Measurements from ENCODE around the gene IGF1R. TPM values are rescaled to one million over a fixed set of nuclear protein-coding genes. Genes with fewer than 3 reads are reported as not detected.

IGF1R gene
- total RNA-seq, 1 donor from 2014 or later: 23.5 TPM

DNA sequence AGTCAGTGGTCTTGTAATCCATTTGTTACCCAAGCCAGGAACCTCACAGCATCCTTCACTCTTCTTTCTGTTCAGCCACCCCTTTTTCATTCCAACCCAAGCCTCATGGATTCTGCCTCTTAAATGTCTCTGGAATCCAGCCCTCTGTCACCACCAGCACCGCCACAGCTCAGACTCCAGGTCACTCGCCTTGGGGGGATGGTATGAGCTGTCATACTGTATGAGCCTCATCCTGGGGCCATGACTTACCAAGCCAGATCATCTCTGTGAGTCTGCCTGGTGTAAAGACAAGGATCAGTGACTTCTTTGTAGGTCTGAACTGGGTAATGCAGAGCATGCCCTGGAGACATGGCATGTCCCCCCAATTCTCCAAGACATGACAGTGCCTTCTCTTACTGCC, 279.7 kb downstream of the IGF1R start:
- H3K9ac ChIP-seq: no peak overlapping the region
- no peak overlapping the region for H3K4me3 ChIP-seq
- H3K9me3 ChIP-seq (ENCODE audit: low read depth): no peaks in the 10 kb centered on the region
- no peak for DNase-seq (ENCODE audit: low spot score)
- no peak overlapping the region for H3K27ac Mint-ChIP-seq
- H3K27me3 ChIP-seq: no peaks in the 10 kb centered on the region
- H4K20me1 ChIP-seq (ENCODE audit: low read depth): no peaks in the 10 kb centered on the region
- no peak overlapping the region for H3K27ac ChIP-seq
- no peaks in the 10 kb centered on the region for H3K9me3 Mint-ChIP-seq
- H3K4me1 ChIP-seq: peaks cover 4% of the 10 kb centered on the region
- no peak overlapping the region for H2AFZ ChIP-seq (replicated peaks)
- no peaks in the 10 kb centered on the region for H3F3A ChIP-seq (ENCODE audit: low read depth)
- no peaks in the 10 kb centered on the region for H3K36me3 ChIP-seq
- H3K79me2 ChIP-seq (ENCODE audit: low read depth): no peaks in the 10 kb centered on the region
- H3K4me3 Mint-ChIP-seq: no peak overlapping the region
- H3K36me3 Mint-ChIP-seq: peaks cover 45% of the 10 kb centered on the region
- H3K4me1 Mint-ChIP-seq: no peaks in the 10 kb centered on the region
- no peaks in the 10 kb centered on the region for H3K27me3 Mint-ChIP-seq (ENCODE audit: insufficient read depth, low read depth)
- no peak for TF ChIP-seq EZH2 (IDR thresholded peaks at IDR 0.05)
- TF ChIP-seq EZH2phosphoT487 (IDR thresholded peaks at IDR 0.05): no peak
- TF ChIP-seq, protein P1, sequence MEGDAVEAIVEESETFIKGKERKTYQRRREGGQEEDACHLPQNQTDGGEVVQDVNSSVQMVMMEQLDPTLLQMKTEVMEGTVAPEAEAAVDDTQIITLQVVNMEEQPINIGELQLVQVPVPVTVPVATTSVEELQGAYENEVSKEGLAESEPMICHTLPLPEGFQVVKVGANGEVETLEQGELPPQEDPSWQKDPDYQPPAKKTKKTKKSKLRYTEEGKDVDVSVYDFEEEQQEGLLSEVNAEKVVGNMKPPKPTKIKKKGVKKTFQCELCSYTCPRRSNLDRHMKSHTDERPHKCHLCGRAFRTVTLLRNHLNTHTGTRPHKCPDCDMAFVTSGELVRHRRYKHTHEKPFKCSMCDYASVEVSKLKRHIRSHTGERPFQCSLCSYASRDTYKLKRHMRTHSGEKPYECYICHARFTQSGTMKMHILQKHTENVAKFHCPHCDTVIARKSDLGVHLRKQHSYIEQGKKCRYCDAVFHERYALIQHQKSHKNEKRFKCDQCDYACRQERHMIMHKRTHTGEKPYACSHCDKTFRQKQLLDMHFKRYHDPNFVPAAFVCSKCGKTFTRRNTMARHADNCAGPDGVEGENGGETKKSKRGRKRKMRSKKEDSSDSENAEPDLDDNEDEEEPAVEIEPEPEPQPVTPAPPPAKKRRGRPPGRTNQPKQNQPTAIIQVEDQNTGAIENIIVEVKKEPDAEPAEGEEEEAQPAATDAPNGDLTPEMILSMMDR (IDR thresholded peaks at IDR 0.05): no peak
- no peak overlapping the region for H3K4me2 ChIP-seq

DNA sequence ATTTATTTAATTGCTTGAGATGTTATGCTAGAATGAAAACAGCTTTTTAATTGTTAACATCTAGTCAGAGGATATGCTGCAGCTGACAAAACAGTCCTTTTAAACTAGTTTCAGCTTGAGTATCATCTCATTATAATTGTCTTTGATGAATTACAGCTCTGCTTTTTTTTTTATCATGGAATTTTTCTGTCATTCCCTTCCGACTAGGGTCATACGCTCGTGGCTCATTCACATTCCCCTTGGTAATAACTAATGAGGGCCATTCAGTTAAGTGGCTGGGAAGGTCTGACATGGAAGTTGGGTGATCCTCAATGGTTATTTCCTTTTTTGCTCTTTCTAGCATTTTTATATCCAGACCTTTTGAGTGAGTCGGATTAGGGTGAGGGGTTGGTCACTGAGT, 282.2 kb downstream of the IGF1R start:
- Mint-ChIP-seq H3K36me3 (peaks cover 39% of the 10 kb centered on the region), H3K4me1 (peaks cover 9% of the 10 kb centered on the region), H3K9me3 (no peaks in the 10 kb centered on the region), H3K27ac (no peak overlapping the region), H3K4me3 (no peak overlapping the region), H3K27me3 (ENCODE audit: insufficient read depth, low read depth) (peaks cover 2% of the 10 kb centered on the region)
- H3K36me3 ChIP-seq: no peaks in the 10 kb centered on the region
- no peaks in the 10 kb centered on the region for H3K79me2 ChIP-seq (ENCODE audit: low read depth)
- no peak overlapping the region for H3K27ac ChIP-seq
- DNase-seq (ENCODE audit: low spot score): no peak
- H4K20me1 ChIP-seq (ENCODE audit: low read depth): no peaks in the 10 kb centered on the region
- no peak overlapping the region for H3K9ac ChIP-seq
- H3K4me2 ChIP-seq: no peak overlapping the region
- TF ChIP-seq, protein P1 (IDR thresholded peaks at IDR 0.05): no peak
- TF ChIP-seq EZH2 (IDR thresholded peaks at IDR 0.05) (no peak), EZH2phosphoT487 (IDR thresholded peaks at IDR 0.05) (no peak)
- no peaks in the 10 kb centered on the region for H3K27me3 ChIP-seq
- peaks cover 4% of the 10 kb centered on the region for H3K4me1 ChIP-seq
- H3F3A ChIP-seq (ENCODE audit: low read depth): no peaks in the 10 kb centered on the region
- no peaks in the 10 kb centered on the region for H3K9me3 ChIP-seq (ENCODE audit: low read depth)
- H2AFZ ChIP-seq (replicated peaks): no peak overlapping the region
- H3K4me3 ChIP-seq: no peak overlapping the region

DNA sequence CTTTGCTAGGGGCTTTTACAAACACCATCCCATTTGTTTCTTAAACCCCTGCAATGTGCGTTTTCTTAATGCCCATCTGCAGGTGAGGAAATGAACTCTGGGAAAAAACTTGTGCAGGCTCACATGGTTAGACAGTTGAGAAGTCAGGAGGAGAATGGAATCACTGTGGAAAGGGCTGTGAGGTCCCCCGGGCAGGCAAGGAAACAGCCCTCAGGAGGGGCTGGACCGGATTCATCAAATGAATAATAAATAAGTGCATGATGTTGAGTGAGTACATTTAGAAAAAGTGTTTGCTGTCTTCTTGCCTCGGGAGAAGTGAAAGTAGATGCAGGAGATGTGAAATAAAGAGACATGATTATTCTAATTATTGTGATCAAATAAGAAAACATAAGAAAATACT, 282.7 kb downstream of the IGF1R start:
- Mint-ChIP-seq H3K36me3 (peaks cover 41% of the 10 kb centered on the region), H3K4me3 (no peak overlapping the region), H3K9me3 (no peaks in the 10 kb centered on the region), H3K27ac (no peak overlapping the region), H3K4me1 (peaks cover 13% of the 10 kb centered on the region), H3K27me3 (ENCODE audit: insufficient read depth, low read depth) (peaks cover 2% of the 10 kb centered on the region)
- H4K20me1 ChIP-seq (ENCODE audit: low read depth): no peaks in the 10 kb centered on the region
- TF ChIP-seq EZH2 (IDR thresholded peaks at IDR 0.05) (no peak), EZH2phosphoT487 (IDR thresholded peaks at IDR 0.05) (no peak)
- TF ChIP-seq, protein P1 (IDR thresholded peaks at IDR 0.05): no peak
- H3K4me1 ChIP-seq: peaks cover 4% of the 10 kb centered on the region
- H3K36me3 ChIP-seq: no peaks in the 10 kb centered on the region
- no peak overlapping the region for H3K27ac ChIP-seq
- no peak overlapping the region for H3K4me2 ChIP-seq
- H3K4me3 ChIP-seq: no peak overlapping the region
- no peak for DNase-seq (ENCODE audit: low spot score)
- no peaks in the 10 kb centered on the region for H3K9me3 ChIP-seq (ENCODE audit: low read depth)
- H3K27me3 ChIP-seq: no peaks in the 10 kb centered on the region
- H3K9ac ChIP-seq: no peak overlapping the region
- no peak overlapping the region for H2AFZ ChIP-seq (replicated peaks)
- H3F3A ChIP-seq (ENCODE audit: low read depth): no peaks in the 10 kb centered on the region
- no peaks in the 10 kb centered on the region for H3K79me2 ChIP-seq (ENCODE audit: low read depth)

Measured in neural progenitor cell (in vitro differentiated cells).